ENCODE results near the gene DNMT3A.
"Not testable (repeated sequence)": the region's sequence is repeated elsewhere in the genome, so short reads cannot be mapped to it uniquely, and the experiment has no call there.

Gene DNMT3A

DNA sequence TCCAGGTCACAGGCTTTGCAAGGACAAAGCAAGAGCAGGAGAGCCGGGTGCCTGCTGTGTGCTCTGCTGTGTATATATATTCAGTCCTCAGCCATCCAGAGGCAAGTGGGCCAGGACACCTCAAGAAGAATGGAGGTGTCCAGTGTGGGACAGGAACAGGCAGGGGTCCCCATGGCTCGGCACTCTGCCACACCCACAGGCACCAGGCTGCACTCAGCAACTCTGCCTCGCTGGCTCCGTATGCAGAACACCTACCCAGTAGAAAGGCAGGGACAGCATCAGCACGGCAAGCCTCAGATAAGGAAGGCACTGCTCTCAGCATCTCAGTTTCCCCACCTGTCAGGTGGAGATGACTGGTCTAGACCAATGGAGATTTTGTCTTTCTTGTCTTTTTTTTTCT is 57.8 kb downstream of the DNMT3A start:
- DNase-seq (ENCODE audit: low read depth): no peak

DNA sequence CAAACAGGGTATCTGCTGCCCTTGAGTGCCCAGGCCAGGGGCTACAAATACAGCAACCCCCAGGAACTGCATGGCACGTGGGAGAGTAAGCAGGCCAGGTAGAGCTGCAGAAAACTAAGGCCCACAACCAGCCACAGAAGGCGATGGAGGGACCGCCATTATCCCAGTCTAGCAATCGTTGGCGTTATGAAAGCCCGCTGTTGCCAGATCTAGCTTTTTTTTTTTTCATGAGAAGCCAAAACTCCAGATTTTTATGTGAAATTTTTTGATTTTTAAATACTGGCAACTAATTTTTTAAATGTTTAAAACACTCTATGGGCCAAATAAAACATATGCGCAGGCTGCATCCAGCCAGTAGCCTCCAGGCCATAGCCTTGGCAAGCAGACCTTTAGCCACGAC is 59.8 kb downstream of the DNMT3A start:
- no peak for DNase-seq (ENCODE audit: low read depth)

DNA sequence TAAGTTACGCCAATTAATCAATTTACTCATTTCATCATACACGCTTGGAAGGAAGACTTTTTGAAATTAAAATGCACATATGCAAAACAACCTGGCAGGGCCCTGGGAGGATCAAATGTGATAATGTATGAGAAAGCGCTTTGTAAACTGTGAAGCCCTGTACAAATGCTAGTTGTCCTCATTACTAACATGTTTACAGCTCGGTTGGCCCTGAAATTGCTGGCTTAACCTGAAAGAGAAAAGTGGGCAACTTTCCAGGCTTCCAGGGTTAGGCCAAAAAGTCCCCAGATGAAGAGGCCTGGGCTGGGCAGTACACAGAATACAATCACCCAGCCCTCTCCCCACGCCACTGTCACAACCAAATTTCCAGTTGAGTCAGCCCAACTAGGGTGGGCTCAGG is 60.2 kb downstream of the DNMT3A start:
- no peak for DNase-seq (ENCODE audit: low read depth)

DNA sequence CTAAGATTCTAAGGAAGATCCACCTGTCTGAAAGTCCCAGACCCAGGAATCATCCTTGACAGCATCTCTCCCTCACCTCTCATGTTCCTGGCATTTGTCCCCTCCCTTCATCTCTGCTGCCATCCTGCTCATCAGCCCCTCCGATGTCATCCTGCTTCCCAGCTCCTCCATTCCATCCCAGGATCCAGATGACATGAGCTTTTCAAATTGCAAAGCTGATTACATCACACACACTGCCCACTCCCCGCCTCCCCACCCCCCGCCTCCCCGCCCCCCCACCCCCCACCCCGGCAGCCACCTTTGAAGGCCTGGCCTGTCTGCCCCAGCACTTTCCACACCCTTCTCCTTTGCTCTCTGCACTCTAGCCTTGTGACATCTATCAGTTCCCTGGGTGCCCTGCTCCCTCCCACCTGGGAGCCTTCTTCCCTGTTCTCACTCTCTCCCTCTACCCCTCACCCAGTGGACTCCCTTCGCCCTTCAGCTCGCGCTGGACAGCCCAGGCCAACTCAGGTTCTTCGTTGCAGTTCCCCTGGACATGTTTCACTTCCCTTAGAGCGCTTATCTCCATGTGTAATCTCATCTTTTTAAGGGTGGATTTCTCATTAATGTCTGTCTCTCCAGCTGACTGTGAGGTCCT is 61.6 kb downstream of the DNMT3A start:
- no peak for DNase-seq (ENCODE audit: low read depth)

DNA sequence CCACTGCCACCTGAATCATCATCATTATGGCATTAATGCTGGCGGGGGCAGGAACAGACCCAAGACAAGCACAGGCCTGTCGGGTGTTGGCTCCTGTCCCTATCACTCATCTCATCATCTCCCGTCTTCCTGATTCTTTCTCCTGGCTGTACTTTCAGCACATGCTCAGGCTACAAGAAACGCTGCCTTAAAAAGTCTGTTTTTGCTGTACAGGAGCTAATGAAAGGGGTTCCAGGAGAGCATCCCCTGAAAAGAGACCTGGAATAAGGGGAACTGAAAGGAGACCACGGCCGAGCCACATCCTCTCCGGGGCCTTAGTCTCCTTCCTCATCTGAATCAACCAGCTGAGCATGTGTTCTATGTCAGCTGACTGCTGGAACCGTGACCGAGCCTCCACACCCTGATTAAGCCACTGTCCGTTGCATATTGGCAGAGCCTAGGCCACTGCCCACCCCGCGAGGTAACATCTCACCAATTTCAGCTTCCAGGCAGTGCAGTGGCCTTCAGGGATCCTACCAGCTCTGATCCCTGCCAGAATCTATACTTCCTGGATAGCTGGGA is 62.6 kb downstream of the DNMT3A start:
- no peak for DNase-seq (ENCODE audit: low read depth)

DNA sequence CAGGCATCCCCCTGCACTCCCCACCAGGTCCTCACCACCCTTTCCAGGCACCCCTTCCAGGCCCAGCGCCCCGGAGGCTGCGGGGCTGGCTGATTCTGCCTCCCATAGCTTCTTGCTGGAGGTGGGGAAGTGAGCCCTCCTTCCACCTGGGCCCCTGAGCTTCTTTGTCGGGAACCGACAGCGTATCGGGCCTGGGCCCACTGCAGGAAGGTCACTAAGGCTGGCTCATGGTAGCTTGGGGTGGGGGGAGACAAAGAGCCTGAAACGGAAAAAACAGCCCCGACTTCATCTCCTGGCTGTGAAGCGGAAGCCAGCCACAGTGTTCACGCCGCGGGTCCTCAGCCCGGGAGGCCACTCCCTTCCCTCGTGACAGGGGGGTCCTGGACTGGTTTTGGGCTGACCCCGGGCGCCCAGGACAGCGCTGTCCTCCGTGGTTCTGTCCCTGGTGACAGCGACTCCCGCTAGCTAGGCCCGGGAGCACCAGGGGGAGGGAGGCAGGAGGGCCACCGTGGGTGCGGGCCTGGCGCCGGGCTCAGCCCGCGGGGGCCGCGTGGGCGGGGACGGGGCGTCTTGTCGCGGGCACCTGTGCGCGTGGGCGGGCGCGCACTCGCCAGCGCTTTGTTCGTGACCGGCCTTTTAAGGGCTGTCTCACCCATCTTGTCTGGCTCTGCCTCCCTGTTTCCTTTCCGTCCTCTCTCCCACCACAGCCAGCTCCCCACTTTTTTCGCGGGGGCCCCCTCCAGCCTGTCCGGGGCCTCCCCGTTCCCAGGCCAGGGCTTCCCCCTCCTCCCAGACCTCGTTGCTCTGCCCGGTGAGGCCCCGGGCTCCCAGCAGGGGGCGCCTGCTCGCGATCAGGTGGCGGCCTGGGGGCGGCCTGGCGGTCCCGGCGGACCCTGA is 64.9 kb downstream of the DNMT3A start:
- peak; percentile 28 for DNase-seq (ENCODE audit: low read depth)

DNA sequence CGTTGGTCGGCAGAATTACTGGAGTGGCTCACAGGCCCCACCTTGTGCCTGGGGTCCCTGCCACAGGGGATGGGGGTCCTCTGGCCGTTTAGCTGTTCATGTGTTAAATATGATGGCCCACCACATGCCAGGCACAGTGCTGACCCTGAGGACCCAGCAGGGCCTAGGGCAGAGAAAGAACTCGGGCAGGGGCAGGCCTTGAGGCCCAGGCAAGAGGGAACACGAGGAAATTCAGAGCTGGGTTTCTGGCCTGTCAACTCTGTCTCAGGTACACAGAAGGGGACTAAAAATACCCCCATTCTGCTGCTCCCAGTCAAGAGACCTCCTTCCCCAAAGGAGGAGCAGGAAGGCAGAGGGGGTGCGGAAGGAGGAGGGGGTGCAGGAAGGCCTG is 66.2 kb downstream of the DNMT3A start:
- DNase-seq (ENCODE audit: low read depth): no peak

DNA sequence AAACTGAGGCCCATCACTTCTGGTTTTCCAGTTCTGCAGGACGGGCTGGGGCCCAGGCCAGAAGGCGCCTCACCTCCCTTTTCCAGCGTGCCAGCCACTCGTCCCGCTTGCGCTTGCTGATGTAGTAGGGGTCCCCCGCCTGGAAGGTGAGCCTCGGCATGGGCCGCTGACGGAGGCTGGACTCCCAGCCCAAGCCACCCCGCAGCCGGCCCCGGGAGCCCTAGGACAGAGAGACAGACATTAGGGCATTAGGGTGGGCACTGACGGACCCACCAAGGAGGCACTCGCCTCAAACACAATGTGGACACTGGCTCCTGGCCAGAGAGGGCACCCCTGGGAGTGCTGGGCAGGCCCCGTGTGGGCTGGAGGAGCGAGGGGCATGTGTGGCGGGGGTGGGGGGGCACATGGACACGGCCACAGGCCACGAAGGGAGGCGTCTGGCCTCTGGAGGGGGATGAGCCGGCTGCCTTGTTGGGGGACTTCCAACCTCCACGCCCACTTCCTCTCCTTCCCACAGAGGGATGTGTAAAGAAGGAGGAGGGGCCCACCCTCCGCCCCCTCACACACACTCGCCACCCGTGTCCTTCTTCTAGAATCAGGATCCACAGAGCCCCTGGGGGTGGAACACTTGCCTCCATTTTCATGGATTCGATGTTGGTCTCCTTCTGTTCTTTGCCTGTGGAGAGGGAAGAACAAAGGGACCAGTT is 66.7 kb downstream of the DNMT3A start:
- DNase-seq (ENCODE audit: low read depth): no peak

DNA sequence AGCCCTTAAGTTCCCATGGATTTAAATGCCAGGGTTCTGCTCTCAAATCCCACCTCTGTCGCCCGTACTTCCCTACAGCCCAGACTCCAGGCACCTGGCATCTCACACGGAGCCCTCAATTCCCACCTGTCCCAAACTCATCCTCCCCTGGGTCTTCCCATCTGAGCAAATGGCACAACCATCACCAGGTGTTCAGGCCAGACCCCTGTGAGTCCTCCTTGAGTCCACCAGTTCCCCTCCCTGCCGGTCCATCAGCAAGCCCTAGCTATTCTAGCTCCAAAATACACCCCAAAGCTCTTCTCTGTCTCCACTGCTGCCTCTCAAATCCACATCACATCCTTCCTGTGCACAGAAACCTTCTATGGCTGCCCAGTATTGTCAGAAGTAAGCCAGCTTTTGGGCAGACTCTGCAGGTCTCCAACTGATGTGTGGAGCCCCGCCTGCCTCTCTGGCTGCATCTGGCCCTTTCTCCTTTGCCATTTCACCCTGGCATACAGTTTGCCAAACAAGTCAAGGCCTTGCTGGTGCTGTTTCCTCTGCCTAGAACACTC is 67.7 kb downstream of the DNMT3A start:
- no peak for DNase-seq (ENCODE audit: low read depth)

DNA sequence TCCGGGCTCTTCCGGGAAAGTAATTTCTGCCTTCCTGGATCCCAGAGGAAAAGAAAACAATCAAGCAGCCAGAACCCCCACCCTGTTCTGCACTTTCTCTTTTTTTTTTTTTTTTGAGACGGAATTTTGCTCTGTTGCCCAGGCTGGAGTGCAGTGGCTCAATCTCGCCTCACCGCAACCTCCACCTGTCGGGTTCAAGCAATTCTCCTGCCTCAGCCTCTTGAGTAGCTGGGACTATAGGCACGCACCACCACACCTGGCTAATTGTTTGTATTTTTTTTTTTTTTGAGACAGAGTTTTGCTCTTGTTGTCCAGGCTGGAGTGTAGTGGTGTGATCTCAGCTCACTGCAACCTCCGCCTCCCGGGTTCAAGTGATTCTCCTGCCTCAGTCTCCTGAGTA is 69.0 kb downstream of the DNMT3A start:
- not testable (repeated sequence) for DNase-seq (ENCODE audit: low read depth)

DNA sequence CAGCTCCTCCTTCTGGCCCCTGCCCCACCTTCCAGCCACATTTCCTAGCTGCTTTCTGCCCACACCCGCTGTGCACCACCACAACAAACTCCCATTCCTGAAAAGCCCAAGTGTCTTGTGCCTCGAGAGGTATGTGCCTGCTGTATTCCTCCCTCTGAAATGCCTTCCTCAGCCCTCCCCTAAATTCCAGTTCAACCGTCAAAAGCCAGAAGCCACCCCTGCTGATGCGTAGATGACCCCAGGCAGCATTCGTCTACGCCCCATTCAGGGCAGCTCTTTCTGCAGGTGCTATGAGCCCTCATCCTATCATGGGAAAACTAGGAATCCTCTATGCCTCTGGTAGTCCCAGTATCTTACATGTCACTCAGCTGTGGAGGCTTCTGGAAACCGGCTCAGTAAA is 71.7 kb downstream of the DNMT3A start:
- DNase-seq (ENCODE audit: low read depth): no peak

DNA sequence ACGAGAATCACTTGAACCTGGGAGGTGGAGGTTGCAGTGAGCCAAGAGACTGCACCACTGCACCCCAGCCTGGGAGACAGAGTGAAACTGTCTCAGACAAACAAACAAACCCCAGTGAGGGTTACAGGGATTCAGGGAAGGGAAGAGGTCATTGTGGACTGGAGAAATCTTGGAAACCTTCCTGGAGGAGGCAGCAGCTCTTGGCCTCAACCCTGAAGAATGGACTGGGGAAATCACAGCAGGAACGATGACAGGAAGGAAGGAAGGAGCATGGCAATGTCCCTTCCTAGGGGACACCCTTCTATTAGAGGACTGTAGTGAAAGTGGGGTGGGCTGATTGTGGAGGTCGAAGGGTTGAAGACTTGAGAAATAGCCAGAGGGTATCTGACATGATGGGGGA is 72.5 kb downstream of the DNMT3A start:
- no peak for DNase-seq (ENCODE audit: low read depth)

DNA sequence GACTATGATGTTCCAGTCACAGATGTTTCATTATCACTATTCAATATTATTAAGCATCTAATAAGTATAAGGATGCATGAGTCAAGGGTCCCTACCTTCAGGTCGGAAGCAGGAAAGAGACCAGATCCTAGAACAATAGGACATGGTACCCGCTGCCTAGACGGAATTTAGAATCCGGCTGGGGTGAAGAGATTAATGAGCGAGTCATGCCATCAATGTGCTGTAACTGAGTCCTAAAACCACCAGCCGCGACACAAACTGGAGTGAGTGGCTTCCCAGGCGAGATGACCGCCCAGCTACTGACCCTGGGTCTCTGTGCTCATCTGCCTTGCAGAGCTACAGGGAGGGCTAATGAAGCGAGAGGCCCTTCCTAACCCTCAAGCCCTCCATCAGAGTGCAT is 73.6 kb downstream of the DNMT3A start:
- DNase-seq (ENCODE audit: low read depth): no peak

DNA sequence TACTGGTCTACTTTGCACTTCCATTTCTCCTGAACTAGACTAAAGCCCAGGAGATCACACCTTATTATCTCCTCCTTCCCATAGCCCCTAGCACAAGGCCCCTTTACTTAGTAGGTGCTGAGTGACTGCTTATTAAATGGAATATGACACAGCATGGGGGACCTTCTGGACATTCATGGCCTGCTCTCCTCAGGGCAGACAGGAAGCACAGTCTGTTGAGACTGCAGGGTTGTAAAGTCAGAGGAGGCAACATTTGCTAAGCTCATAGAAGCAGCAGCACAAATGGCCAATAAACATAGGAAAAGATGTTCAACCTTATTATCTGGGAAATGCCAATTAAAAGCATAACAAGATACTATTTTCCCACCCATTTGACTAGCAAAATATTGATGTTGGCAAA is 75.3 kb downstream of the DNMT3A start:
- no peak for DNase-seq (ENCODE audit: low read depth)

DNA sequence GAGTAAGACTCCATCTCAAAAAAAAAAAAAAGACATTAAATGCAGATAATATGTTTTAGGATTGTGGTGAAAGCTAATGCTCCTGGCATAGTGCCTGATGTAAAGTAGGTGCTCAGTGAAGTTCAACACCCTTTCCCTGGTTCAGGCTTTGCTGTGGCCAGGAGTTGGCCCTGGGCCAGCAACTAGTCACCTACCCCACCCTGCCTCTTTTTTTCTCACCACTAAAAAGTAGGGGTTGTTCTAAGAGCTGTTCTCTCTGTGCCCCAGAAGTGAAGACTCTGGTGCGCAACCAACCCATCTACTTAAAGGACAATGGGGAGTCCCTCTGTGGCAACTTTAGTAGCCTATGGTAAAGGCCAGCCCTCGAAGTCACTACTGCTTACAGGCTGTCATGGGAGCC is 75.9 kb downstream of the DNMT3A start:
- no peak for DNase-seq (ENCODE audit: low read depth)

DNA sequence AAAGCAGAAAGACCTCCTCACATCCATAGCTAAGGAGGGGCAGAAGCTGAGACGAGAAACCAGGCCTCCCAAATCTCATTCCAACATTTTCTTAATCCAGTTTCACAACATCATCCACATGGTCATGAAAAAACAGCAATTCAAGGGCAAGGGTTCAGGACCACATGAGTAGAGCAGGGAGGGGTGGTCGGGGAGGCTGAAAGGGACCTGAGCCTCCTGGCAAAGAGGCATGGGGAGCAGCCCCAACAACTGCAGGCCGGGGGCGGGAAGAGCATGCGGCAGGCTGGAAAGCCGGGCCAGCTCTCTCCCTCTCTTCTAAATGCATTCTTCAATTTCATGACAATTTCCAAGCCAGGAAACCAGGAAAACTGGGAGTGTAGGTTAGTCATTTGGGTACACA is 76.7 kb downstream of the DNMT3A start:
- no peak for DNase-seq (ENCODE audit: low read depth)

DNA sequence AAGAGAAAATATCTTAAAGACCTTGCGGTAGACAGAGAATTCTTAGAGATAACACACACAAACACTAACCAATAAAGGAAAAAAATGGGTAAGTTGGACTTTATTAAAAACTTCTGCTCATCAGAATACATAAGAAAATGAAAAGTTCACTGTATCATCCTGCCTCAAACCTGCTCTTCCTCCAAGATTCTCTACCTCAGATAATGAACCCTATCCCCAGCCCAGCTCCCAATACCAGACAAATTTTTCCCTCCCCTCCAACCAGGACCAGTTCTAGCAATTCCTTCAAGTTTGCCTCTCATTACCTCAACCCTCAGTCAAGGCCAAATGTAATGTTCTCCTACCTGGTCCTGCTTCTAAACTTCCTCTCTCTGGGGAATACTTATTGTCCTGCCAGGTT is 79.4 kb downstream of the DNMT3A start:
- DNase-seq (ENCODE audit: low read depth): no peak

DNA sequence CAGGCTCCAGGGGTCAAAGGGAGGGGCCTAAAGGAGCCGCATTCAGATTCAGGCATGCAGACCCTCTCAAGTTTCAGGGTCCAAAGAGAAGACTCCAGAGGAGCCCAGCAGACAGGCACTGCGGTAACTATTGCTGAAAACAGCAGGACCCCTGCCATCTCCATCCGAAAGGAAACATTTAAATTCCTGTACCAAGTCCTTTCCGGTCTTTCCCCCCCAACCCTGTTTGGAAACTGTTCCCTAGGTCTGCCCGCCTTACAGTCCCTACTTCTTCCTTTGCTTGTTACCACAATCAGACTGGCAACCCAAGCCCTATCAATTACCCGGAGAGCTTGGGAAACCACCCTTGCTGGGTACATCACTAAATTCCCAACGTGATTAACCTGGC is 82.0 kb downstream of the DNMT3A start:
- no peak for DNase-seq (ENCODE audit: low read depth)

DNA sequence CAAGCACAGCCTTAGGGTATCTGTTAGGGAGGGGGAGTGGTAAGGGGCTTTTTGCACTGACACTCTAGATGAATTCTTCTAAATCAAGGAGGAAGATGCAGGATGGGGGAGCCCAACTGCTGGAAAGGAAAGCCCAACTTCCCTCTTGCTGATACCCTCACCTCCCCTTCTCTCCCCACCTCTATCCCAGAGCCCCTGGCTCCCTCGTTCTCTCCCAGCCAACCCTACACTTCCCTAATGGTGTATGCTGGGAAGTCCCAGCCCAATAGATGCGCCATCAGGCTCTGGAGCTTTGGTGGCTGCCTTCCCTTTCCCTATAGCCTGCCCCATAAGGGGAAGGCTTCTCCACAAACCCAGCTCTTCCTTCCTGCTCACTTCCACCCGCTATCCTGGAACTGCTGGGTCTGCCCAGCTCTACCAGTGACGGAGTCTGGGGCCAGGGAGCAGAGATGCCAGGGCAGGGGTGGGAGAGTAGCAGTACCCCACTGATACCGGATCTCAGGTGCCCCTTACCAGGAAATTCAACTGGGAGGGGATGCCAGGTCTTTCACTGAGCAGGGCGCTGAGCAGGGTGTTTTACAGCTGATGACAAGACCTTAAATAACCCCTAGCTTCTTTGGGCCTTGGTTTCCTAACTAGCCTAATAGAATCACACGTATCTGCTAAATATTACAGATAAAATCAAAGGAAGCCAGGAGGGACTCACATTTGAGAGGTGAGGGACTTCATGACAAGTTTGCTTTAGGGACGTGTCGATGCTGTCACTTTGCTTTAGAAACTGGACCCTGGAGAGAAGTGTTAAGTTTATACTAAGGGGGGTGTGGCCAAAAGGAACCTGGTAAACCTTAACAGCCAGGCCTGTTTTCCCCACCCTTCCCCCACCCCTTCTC is 82.6 kb downstream of the DNMT3A start:
- DNase-seq (ENCODE audit: low read depth): no peak

DNA sequence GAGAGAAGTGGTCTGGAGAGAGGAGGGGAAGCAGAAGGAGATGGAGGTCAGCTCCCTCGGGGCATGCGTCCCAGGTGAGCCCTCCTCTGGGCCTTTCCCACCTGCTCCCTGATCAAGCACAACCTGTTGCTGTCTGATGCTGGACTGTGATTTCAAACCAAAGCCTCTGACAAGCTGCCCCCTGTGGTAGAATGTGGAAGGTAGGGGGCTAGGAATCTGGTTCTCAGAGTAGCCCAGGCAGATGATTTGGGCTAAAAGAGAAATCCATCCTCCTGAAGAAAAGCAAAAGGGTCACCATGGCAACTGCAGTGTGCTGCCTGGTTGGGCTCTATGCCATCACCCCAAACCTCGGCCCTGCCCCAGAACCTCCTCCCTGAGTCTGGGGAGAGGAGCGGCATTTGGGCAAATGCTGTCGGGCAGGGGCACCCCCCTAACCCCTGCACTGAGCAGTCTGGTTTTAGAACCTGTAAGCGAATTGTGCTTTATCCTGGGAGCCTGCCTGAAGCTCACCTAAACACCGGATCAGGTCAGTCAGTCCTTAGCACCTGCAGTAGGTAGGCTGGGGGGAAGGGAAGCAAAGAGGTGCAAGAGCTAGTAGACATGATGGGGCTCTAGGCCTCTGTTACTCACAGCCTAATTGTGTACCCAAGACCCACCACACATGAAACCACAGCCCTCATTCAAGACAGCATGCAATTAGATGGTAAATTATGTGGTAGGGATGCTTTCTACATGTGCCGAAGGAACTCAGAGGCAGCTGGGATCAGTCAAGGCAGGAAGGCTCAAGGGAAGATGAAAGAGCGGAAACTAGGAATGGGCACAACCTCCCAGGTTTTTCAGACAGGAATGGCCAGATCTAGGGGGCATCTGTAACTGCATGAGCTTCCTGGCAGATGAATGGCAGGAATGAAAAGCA is 83.5 kb downstream of the DNMT3A start:
- DNase-seq (ENCODE audit: low read depth): no peak

Measured in ELR (cell line).